OCI-LY7 (cell line): ENCODE results near the gene DAZAP1. TPM values are rescaled to one million over a fixed set of nuclear protein-coding genes. Genes with fewer than 3 reads are reported as not detected.

ENCODE experiments used
- BruUV-seq: library from RNA; stranded (reverse); fragments of 400-500 nt; replicated peaks from 2 replicates; lab custom pipeline; 2021; lab: Mats Ljungman, UMichigan
- CTCF ChIA-PET: fragments of 300-600 bp; sonication (Branson Sonifier 250); formaldehyde crosslinking; loops from one replicate; lab custom pipeline; 2022; ENCODE audit warnings: antibody characterized with exemption; ENCODE audit not compliant: unreplicated experiment; lab: Charles Lee
- POLR2A ChIA-PET: fragments of 300-600 bp; sonication (Branson Sonifier 250); formaldehyde crosslinking; loops from one replicate; lab custom pipeline; 2022; ENCODE audit warnings: antibody characterized with exemption; lab: Charles Lee
- DNase-seq: peaks from one replicate; pipeline ENCODE4 v3.0.0-alpha.2; 2015; ENCODE audit warnings: low spot score
- H2AFZ ChIP-seq: fragments of 200-600 bp; sonication (generic), shearing (Covaris generic); 2 replicates; pipeline ENCODE4 v1.6.1; 2014; ENCODE audit warnings: mild to moderate bottlenecking, antibody characterized with exemption, low read length, moderate library complexity
- H3K27ac ChIP-seq: fragments of 200-600 bp; sonication (generic); 2 replicates; pipeline ENCODE4 v1.5.1; 2014; ENCODE audit warnings: mixed run types, low read depth, mild to moderate bottlenecking, moderate library complexity, low read length, inconsistent platforms; ENCODE audit not compliant: poor library complexity, severe bottlenecking
- H3K36me3 ChIP-seq: fragments of 200-600 bp; sonication (generic); 2 replicates; pipeline ENCODE4 v1.6.1; 2014; ENCODE audit warnings: mild to moderate bottlenecking, antibody characterized with exemption, low read length, moderate library complexity, mixed read lengths; ENCODE audit not compliant: insufficient read depth
- H3K4me1 ChIP-seq: fragments of 200-600 bp; sonication (generic); 2 replicates; pipeline ENCODE4 v1.5.1; 2014; ENCODE audit warnings: mild to moderate bottlenecking, low read length; ENCODE audit not compliant: insufficient read depth, poor library complexity, severe bottlenecking
- H3K4me2 ChIP-seq: fragments of 200-600 bp; sonication (generic); 2 replicates; pipeline ENCODE4 v1.6.1; 2014; ENCODE audit warnings: mild to moderate bottlenecking, low read length
- H3K4me3 ChIP-seq: fragments of 200-600 bp; sonication (generic); 2 replicates; pipeline ENCODE4 v1.5.1; 2014; ENCODE audit warnings: mild to moderate bottlenecking, low read depth, low read length; ENCODE audit not compliant: poor library complexity, severe bottlenecking
- H3K79me2 ChIP-seq: fragments of 200-600 bp; sonication (generic); 2 replicates; pipeline ENCODE4 v1.6.1; 2016; ENCODE audit warnings: low read depth, mild to moderate bottlenecking, low read length, moderate library complexity, mixed read lengths; ENCODE audit not compliant: insufficient read depth
- H3K9me2 ChIP-seq: fragments of 200-600 bp; sonication (generic); 2 replicates; pipeline ENCODE4 v1.6.1; 2016; ENCODE audit warnings: mild to moderate bottlenecking, low read length, mixed read lengths; ENCODE audit not compliant: insufficient read depth
- H3K9me3 ChIP-seq: fragments of 200-600 bp; sonication (generic); 2 replicates; pipeline ENCODE4 v1.6.1; 2014; ENCODE audit warnings: mild to moderate bottlenecking, mixed run types, low read length, mixed read lengths
- H4K20me1 ChIP-seq: fragments of 200-600 bp; sonication (generic); 2 replicates; pipeline ENCODE4 v1.6.1; 2014; ENCODE audit warnings: mild to moderate bottlenecking, antibody characterized with exemption, low read length, moderate library complexity, mixed read lengths; ENCODE audit not compliant: insufficient read depth
- CTCF ChIP-seq: fragments of 200-600 bp; sonication (generic); conservative IDR thresholded peaks from 2 replicates; pipeline ENCODE4 v1.5.1; 2014; ENCODE audit warnings: mild to moderate bottlenecking, antibody characterized with exemption, low read length, moderate library complexity, mixed read lengths
- EZH2phosphoT487 ChIP-seq: fragments of 200-600 bp; sonication (generic); IDR thresholded peaks from 2 replicates; pipeline ENCODE4 v1.6.1; 2018; ENCODE audit warnings: low read depth, borderline replicate concordance, mild to moderate bottlenecking, mixed run types, antibody characterized with exemption, low read length, moderate library complexity, mixed read lengths
- intact Hi-C: fragments of 100-400 bp; cut with micrococcal nuclease; formaldehyde crosslinking; loops from one replicate; pipeline ENCODE4 v1.10.0; 2022; ENCODE audit not compliant: unreplicated experiment
- total RNA-seq, 2 experiments: library from RNA; depleted of rRNA in 1 of 2; stranded (reverse); fragments of >200 nt in 1 of 2; shearing (Covaris generic) in 1 of 2; gene quantifications; 2 replicates each; pipeline ENCODE4 v1.2.3, GENCODE V29; 2014 to 2022

DAZAP1 gene
- total RNA-seq, 2 experiments from 2014 or later: 170 to 373 TPM

- CTCF ChIA-PET: no interaction called here
- DNase-seq: no peak
- POLR2A ChIA-PET: no interaction called here
- TF ChIP-seq EZH2phosphoT487 (no peak), CTCF (no peak)
- H3K4me3 ChIP-seq: no peak overlapping the region
- intact Hi-C loops: loop anchor here (5.0 kb wide), 1 partner anchor 56 kb away; no protein-coding TSS in a partner anchor
- H4K20me1 ChIP-seq: no peaks in the 10 kb centered on the region
- no peaks in the 10 kb centered on the region for H3K9me2 ChIP-seq
- H2AFZ ChIP-seq: no peak overlapping the region
- BruUV-seq: no TSS peak
- no peak overlapping the region for H3K27ac ChIP-seq
- no peak overlapping the region for H3K4me2 ChIP-seq
- H3K9me3 ChIP-seq: no peaks in the 10 kb centered on the region
- no peaks in the 10 kb centered on the region for H3K79me2 ChIP-seq
- no peaks in the 10 kb centered on the region for H3K4me1 ChIP-seq
- peaks cover 58% of the 10 kb centered on the region for H3K36me3 ChIP-seq
These were observed 34.3 kb upstream of the DAZAP1 start for GRCh38 chr19:1373042-1373533.

DNA sequence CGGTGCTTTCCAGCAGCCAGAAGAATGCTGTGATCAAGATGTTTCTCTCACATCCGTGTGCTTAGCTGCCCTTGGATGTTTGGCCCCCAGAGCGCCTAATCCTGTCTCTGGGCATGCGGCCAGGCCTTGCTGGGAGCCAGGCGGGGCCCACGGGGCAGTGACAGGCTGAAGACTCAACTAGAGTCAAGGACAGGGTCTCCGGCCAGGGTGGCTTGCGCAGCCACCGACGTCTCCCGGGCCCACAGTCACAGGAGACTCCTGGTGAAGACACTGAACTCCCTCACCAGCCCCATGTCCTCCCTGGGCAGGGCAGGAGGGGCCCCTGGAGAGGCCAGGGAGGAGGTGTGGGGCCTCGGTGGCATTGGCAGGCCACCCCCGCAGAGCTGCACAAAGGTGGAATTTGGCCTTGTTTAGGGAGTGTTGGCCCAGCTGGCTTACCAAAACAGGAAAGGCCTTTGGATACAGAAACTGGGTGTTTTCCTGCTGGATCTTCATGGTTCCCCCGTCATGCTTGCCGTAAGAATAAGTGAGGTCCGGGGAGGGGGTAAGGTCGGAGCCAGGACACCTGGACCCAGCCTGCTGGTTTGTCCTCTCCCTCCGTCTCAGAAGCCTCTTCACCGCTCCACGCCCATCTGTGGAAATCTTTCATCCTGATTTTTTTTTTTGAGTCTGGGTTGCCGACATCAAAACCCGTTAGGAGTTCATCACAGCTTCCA lies 33.7 kb upstream of the DAZAP1 start:
- TF ChIP-seq EZH2phosphoT487: no peak
- TF ChIP-seq CTCF: no peak
- BruUV-seq: no TSS peak
- CTCF ChIA-PET: no interaction called here

GRCh38 chr19:1374250-1374577 lies 33.2 kb upstream of the DAZAP1 start:
- CTCF ChIA-PET: no interaction called here
- Histone ChIP-seq H3K4me1 (no peaks in the 10 kb centered on the region), H3K4me2 (no peak overlapping the region), H3K9me3 (no peaks in the 10 kb centered on the region), H3K4me3 (no peak overlapping the region), H3K27ac (no peak overlapping the region), H3K79me2 (no peaks in the 10 kb centered on the region), H3K9me2 (no peaks in the 10 kb centered on the region), H2AFZ (no peak overlapping the region), H3K36me3 (peaks cover 53% of the 10 kb centered on the region), H4K20me1 (no peaks in the 10 kb centered on the region)
- intact Hi-C loops: loop anchor here (5.0 kb wide), 1 partner anchor 57 kb away; no protein-coding TSS in a partner anchor
- POLR2A ChIA-PET: no interaction called here
- BruUV-seq: no TSS peak
- DNase-seq: no peak
- no peak for TF ChIP-seq EZH2phosphoT487
- no peak for TF ChIP-seq CTCF

More for the DNA sequence above, 33.7 kb upstream of the DAZAP1 start:
- intact Hi-C loops: loop anchor here (5.0 kb wide), 1 partner anchor 56 kb away; no protein-coding TSS in a partner anchor
- H3K79me2 ChIP-seq: no peaks in the 10 kb centered on the region
- no peak for DNase-seq
- no peak overlapping the region for H3K27ac ChIP-seq
- no peak overlapping the region for H3K4me3 ChIP-seq
- H3K9me2 ChIP-seq: no peaks in the 10 kb centered on the region
- no peak overlapping the region for H3K4me2 ChIP-seq
- H3K36me3 ChIP-seq: peaks cover 54% of the 10 kb centered on the region
- POLR2A ChIA-PET: no interaction called here
- no peaks in the 10 kb centered on the region for H4K20me1 ChIP-seq
- no peak overlapping the region for H2AFZ ChIP-seq
- H3K9me3 ChIP-seq: no peaks in the 10 kb centered on the region
- H3K4me1 ChIP-seq: no peaks in the 10 kb centered on the region
